Measurements from ENCODE around the gene PKLR.
"Not testable (repeated sequence)": the region's sequence is repeated elsewhere in the genome, so short reads cannot be mapped to it uniquely, and the experiment has no call there.

DNA sequence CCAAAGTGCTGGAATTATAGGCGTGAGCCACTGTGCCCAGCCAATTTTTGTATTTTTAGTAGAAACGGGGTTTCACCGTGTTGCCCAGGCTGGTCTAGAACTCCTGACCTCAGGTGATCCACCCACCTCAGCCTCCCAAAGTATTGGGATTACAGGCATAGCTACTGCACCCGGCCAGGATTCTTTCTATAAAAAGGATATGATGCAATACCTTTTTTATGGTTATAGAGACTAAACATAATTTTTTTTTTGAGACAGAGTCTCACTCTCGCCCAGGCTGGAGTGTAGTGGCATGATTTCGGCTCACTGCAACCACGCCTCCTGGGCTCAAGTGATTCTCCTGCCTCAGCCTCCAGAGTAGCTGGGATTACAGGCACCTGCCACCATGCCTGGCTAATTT is 27.6 kb upstream of the PKLR start:
- TF ChIP-seq, protein P1, sequence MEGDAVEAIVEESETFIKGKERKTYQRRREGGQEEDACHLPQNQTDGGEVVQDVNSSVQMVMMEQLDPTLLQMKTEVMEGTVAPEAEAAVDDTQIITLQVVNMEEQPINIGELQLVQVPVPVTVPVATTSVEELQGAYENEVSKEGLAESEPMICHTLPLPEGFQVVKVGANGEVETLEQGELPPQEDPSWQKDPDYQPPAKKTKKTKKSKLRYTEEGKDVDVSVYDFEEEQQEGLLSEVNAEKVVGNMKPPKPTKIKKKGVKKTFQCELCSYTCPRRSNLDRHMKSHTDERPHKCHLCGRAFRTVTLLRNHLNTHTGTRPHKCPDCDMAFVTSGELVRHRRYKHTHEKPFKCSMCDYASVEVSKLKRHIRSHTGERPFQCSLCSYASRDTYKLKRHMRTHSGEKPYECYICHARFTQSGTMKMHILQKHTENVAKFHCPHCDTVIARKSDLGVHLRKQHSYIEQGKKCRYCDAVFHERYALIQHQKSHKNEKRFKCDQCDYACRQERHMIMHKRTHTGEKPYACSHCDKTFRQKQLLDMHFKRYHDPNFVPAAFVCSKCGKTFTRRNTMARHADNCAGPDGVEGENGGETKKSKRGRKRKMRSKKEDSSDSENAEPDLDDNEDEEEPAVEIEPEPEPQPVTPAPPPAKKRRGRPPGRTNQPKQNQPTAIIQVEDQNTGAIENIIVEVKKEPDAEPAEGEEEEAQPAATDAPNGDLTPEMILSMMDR (conservative IDR thresholded peaks at IDR 0.05 in 1 of 2, IDR thresholded peaks at IDR 0.05 in 1 of 2; ENCODE audit: low read depth in 1 of 2, low read length in 2 of 2), result not testable (repeated sequence)
- not testable (repeated sequence) for TF ChIP-seq EZH2 (IDR thresholded peaks at IDR 0.05; ENCODE audit: low read length, missing control alignments)
